Right atrium auricular region (tissue), 2 donors: ENCODE data around the gene HNRNPD. TPM values are rescaled to one million over a fixed set of nuclear protein-coding genes. Genes with fewer than 3 reads are reported as not detected.
"Not testable (repeated sequence)": the region's sequence is repeated elsewhere in the genome, so short reads cannot be mapped to it uniquely, and the experiment has no call there.

Source experiments
- DNase-seq: peaks from one replicate; pipeline ENCODE4 v3.0.0-alpha.2; 2019; ENCODE audit warnings: low spot score
- H3K27ac ChIP-seq, 2 donors: fragments of 200-600 bp; sonication (generic); 1 replicate in 1 of 2; 2 replicates in 1 of 2; pipeline ENCODE4 v1.5.1; 2016 to 2019
- H3K27me3 ChIP-seq, 2 donors: fragments of 200-600 bp; sonication (generic); one replicate each; pipeline versions ENCODE4 v1.5.1 to v1.6.0; 2017 to 2019
- H3K36me3 ChIP-seq: fragments of 200-600 bp; sonication (generic); one replicate; pipeline ENCODE4 v1.5.1; 2016
- H3K4me1 ChIP-seq, 2 donors: fragments of 200-600 bp; sonication (generic); one replicate each; pipeline versions ENCODE4 v1.5.1 to v1.6.0; 2017 to 2019
- H3K4me3 ChIP-seq, 2 donors: fragments of 200-600 bp; sonication (generic); 1 replicate in 1 of 2; 2 replicates in 1 of 2; pipeline ENCODE4 v1.5.1; 2017 to 2019; ENCODE audit warnings: mild to moderate bottlenecking in 1 of 2, moderate library complexity in 1 of 2
- H3K9me3 ChIP-seq, 2 donors: fragments of 200-600 bp; sonication (generic); one replicate each; pipeline ENCODE4 v1.5.1; 2019
- total RNA-seq, 2 donors: library from RNA; depleted of rRNA; stranded (reverse); fragments of >200 nt; gene quantifications; one replicate each; pipeline ENCODE4 v1.1.0, GENCODE V29; 2016
- TF ChIP-seq, protein P1 (sequence below), 2 donors: fragments of 200-600 bp; sonication (generic); IDR thresholded peaks; one replicate each; pipeline ENCODE4 v1.5.1; 2019; ENCODE audit warnings: antibody characterized with exemption in 2 of 2

Gene HNRNPD
- total RNA-seq, 2 donors from 2014 or later, result 45.7 to 48.7 TPM

DNA sequence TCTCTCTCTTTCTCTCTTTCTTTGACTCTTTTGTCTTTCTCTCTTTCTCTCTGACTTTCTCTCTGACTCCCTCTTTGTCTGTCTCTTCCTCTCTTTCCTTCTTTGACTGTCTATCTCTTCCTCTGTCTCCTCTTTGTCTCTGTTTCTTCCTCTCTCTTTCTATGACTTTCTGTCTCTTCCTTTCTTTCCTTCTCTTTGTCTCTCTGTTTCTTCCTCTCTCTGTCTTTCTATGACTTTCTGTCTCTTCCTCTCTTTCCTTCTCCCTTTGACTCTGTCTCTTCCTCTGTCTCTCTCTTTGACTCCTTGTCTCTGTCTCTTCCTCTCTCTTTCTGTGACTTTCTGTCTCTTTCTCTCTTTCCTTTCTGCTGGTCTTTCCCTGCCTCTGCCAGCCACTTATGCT, 38.7 kb downstream of the HNRNPD start:
- Histone ChIP-seq H3K27me3 (no peaks in the 10 kb centered on the region), H3K4me1 (no peaks in the 10 kb centered on the region), H3K9me3 (peaks cover 0 to 4% of the 10 kb centered on the region in 2 donors), H3K4me3 (no peak overlapping the region), H3K27ac (no peak overlapping the region), H3K36me3 (no peaks in the 10 kb centered on the region)
- DNase-seq, result no peak
- TF ChIP-seq, protein P1, sequence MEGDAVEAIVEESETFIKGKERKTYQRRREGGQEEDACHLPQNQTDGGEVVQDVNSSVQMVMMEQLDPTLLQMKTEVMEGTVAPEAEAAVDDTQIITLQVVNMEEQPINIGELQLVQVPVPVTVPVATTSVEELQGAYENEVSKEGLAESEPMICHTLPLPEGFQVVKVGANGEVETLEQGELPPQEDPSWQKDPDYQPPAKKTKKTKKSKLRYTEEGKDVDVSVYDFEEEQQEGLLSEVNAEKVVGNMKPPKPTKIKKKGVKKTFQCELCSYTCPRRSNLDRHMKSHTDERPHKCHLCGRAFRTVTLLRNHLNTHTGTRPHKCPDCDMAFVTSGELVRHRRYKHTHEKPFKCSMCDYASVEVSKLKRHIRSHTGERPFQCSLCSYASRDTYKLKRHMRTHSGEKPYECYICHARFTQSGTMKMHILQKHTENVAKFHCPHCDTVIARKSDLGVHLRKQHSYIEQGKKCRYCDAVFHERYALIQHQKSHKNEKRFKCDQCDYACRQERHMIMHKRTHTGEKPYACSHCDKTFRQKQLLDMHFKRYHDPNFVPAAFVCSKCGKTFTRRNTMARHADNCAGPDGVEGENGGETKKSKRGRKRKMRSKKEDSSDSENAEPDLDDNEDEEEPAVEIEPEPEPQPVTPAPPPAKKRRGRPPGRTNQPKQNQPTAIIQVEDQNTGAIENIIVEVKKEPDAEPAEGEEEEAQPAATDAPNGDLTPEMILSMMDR (IDR thresholded peaks at IDR 0.05), result no peak

DNA sequence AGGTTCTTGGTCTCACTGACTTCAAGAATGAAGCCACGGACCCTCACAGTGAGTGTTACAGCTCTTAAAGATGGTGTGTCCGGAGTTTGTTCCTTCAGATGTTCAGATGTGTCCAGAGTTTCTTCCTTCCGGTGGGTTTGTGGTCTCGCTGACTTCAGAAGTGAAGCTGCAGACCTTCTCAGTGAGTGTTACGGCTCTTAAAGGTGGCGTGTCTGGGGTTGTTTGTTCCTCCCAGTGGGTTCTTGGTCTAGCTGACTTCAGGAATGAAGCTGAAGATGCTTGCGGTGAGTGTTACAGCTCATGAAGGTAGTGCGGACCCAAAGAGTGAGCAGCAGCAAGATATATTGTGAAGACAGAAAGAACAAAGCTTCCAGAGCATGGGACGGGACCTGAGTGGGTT, 40.1 kb downstream of the HNRNPD start:
- not testable (repeated sequence) for H3K27me3 ChIP-seq, H3K9me3 ChIP-seq, H3K27ac ChIP-seq, H3K4me3 ChIP-seq, H3K4me1 ChIP-seq, H3K36me3 ChIP-seq, DNase-seq

DNA sequence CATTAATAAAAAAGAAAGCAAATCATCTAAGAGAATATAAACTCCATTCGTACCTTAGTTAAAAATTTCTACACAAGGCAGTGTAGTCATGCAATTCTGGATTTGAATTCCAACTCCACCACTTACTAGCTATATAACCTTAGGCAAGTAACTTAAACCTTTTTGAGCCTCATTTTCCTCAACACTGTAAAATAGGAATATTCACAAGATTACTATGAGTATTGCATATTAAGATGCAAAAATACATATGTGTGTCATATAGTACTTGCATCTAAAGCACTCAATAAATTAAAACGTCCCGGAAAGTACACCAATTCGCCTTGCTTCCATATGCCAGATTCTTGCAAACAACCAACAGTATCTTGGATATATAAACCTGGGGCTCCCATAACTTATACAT, 42.0 kb downstream of the HNRNPD start:
- no peaks in the 10 kb centered on the region for H3K36me3 ChIP-seq
- H3K4me3 ChIP-seq, result no peak overlapping the region

DNA sequence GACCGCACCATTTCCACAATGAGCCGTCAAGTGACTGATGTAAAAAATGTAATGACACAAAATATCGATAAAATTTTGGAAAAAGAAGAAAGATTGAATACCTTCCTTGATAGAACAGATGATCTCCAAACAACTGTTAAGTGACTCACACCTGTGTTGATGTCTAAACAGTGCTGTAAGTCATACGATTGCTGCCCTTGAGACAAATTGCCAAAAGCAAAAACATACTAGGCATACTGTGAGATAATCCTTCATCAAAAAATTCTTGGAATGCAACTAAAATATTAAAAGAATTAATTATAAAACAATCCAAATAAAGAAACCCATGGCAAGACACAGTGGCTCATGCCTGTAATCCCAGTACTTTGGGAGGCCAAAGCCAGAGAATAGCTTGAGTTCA, 53.4 kb downstream of the HNRNPD start:
- no peaks in the 10 kb centered on the region for H3K36me3 ChIP-seq
- no peak overlapping the region for H3K27ac ChIP-seq
- DNase-seq, result no peak
- no peaks in the 10 kb centered on the region for H3K4me1 ChIP-seq
- H3K27me3 ChIP-seq, result no peaks in the 10 kb centered on the region
- TF ChIP-seq, protein P1 (IDR thresholded peaks at IDR 0.05), result no peak
- H3K4me3 ChIP-seq, result no peak overlapping the region
- H3K9me3 ChIP-seq, result no peaks in the 10 kb centered on the region

More for the DNA sequence above, 42.0 kb downstream of the HNRNPD start:
- no peak for DNase-seq
- H3K27ac ChIP-seq, result no peak overlapping the region
- H3K4me1 ChIP-seq, result no peaks in the 10 kb centered on the region
- no peaks in the 10 kb centered on the region for H3K27me3 ChIP-seq
- TF ChIP-seq, protein P1 (IDR thresholded peaks at IDR 0.05), result no peak
- H3K9me3 ChIP-seq, result no peaks in the 10 kb centered on the region

DNA sequence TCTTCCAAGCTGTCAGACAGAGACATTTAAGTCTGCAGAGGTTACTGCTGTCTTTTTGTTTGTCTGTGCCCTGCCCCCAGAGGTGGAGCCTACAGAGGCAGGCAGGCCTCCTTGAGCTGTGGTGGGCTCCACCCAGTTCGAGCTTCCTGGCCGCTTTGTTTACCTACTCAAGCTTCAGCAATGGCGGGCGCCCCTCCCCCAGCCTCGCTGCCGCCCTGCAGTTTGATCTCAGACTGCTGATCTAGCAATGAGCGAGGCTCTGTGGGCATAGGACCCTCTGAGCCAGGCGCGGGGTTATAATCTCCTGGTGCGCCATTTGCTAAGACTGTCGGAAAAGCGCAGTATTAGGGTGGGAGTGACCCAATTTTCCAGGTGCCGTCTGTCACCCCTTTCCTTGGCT, 70.7 kb downstream of the HNRNPD start:
- not testable (repeated sequence) for H3K4me1 ChIP-seq, DNase-seq, H3K27me3 ChIP-seq

More for the DNA sequence above, 70.7 kb downstream of the HNRNPD start:
- not testable (repeated sequence) for H3K27ac ChIP-seq, H3K4me3 ChIP-seq, H3K36me3 ChIP-seq, H3K9me3 ChIP-seq

Other genes with a start within 250 kb of the HNRNPD start
- 10 to 100 TPM; 81.2 to 85.4 TPM for gene HNRNPDL, start 56.5 kb upstream of the HNRNPD start, total RNA-seq
- gene ENOPH1, start 56.6 kb upstream of the HNRNPD start, total RNA-seq, result 10 to 100 TPM; 15.0 to 16.6 TPM
- 10 to 100 TPM; 14.2 to 21.2 TPM for gene TMEM150C, start 188.0 kb upstream of the HNRNPD start, total RNA-seq